Brain microvascular endothelial cell (primary cell): ENCODE results near the gene DTX1.
"Not testable (repeated sequence)": the region's sequence is repeated elsewhere in the genome, so short reads cannot be mapped to it uniquely, and the experiment has no call there.

Source experiments
- DNase-seq: peaks from one replicate; pipeline ENCODE4 v3.0.0-alpha.2; 2020
- H3K27ac ChIP-seq: fragments of 250-450 bp; sonication (Bioruptor Pico); 2 replicates; pipeline ENCODE4 v1.5.1; 2020; ENCODE audit warnings: mild to moderate bottlenecking, moderate library complexity
- H3K27me3 ChIP-seq: fragments of 250-450 bp; sonication (Bioruptor Pico); replicated peaks from 2 replicates; pipeline ENCODE4 v1.5.1; 2020; ENCODE audit warnings: mild to moderate bottlenecking
- H3K36me3 ChIP-seq: fragments of 250-450 bp; sonication (Bioruptor Pico); replicated peaks from 2 replicates; pipeline ENCODE4 v1.5.1; 2020; ENCODE audit warnings: mild to moderate bottlenecking
- H3K4me3 ChIP-seq: 2 replicates; pipeline ENCODE4 v1.5.1; 2011; ENCODE audit warnings: low read depth, mild to moderate bottlenecking, control low read depth, low read length, moderate library complexity
- CTCF ChIP-seq: IDR thresholded peaks from 2 replicates; pipeline ENCODE4 v1.5.1; 2011; ENCODE audit warnings: low read depth, mild to moderate bottlenecking, moderate library complexity, low read length, control low read depth, inconsistent platforms; ENCODE audit errors: missing control alignments
- in situ Hi-C: cut with HindIII; loops from 2 replicates; pipeline ENCODE4 v1.10.0; 2017; ENCODE audit warnings: low sequenced_read_pairs, low pct_ligation_motif_present

Gene DTX1

GRCh38 chr12:113137861-113138783, 81.6 kb downstream of the DTX1 start:
- H3K36me3 ChIP-seq: no peaks in the 10 kb centered on the region
- H3K4me3 ChIP-seq: no peak overlapping the region
- peaks cover 2% of the 10 kb centered on the region for H3K27me3 ChIP-seq
- no peak overlapping the region for H3K27ac ChIP-seq
- no peak for DNase-seq
- TF ChIP-seq CTCF: no peak
- in situ Hi-C loops: no loop called here

GRCh38 chr12:113138826-113139225, 82.3 kb downstream of the DTX1 start:
- TF ChIP-seq CTCF: no peak
- in situ Hi-C loops: no loop called here
- H3K4me3 ChIP-seq: no peak overlapping the region
- H3K27ac ChIP-seq: no peak overlapping the region
- H3K36me3 ChIP-seq: no peaks in the 10 kb centered on the region
- H3K27me3 ChIP-seq: peaks cover 2% of the 10 kb centered on the region
- no peak for DNase-seq

GRCh38 chr12:113140706-113141105, 84.2 kb downstream of the DTX1 start:
- in situ Hi-C loops: no loop called here
- no peak overlapping the region for H3K27ac ChIP-seq
- no peak for DNase-seq
- TF ChIP-seq CTCF: no peak
- peaks cover 2% of the 10 kb centered on the region for H3K27me3 ChIP-seq
- H3K4me3 ChIP-seq: no peak overlapping the region
- no peaks in the 10 kb centered on the region for H3K36me3 ChIP-seq

- in situ Hi-C loops, H3K27ac ChIP-seq, H3K36me3 ChIP-seq, H3K27me3 ChIP-seq, DNase-seq, H3K4me3 ChIP-seq: not testable (repeated sequence)
Observed at GRCh38 chr12:113141716-113142115, 85.2 kb downstream of the DTX1 start.

- no peak for TF ChIP-seq CTCF
- no peak overlapping the region for H3K27ac ChIP-seq
Observed at GRCh38 chr12:113142173-113142885, 85.8 kb downstream of the DTX1 start.

GRCh38 chr12:113142886-113143332, 86.4 kb downstream of the DTX1 start:
- TF ChIP-seq CTCF: no peak
- in situ Hi-C loops: no loop called here
- Histone ChIP-seq H3K27ac (no peak overlapping the region), H3K4me3 (no peak overlapping the region), H3K36me3 (no peaks in the 10 kb centered on the region), H3K27me3 (no peaks in the 10 kb centered on the region)
- DNase-seq: no peak

More at GRCh38 chr12:113142173-113142885, 85.8 kb downstream of the DTX1 start:
- no peak for DNase-seq
- H3K4me3 ChIP-seq: no peak overlapping the region
- in situ Hi-C loops: no loop called here
- no peaks in the 10 kb centered on the region for H3K36me3 ChIP-seq
- H3K27me3 ChIP-seq: no peaks in the 10 kb centered on the region
